Natural killer cell (primary cell): ENCODE results near the gene GALK1. TPM values are rescaled to one million over a fixed set of nuclear protein-coding genes. Genes with fewer than 3 reads are reported as not detected.
A peak's percentile ranks its signal among the peaks of the same experiment; 100 is the strongest.

Experiments used
- ATAC-seq, 3 donors: fragments of 150-1000 bp in 2 of 3; fragments of 200-7000 bp in 1 of 3; cut with Tn5 transposase; 1 replicate in 1 of 3; 2 replicates in 2 of 3; pipeline ENCODE4 v1.10.0; 2021; ENCODE audit warnings: mild to moderate bottlenecking in 2 of 3, moderate library complexity in 2 of 3
- DNase-seq, 2 donors: peaks; one replicate each; pipeline versions ENCODE4 v3.0.0 to v3.0.0-alpha.2; 2013 to 2021; ENCODE audit warnings: mixed read lengths in 1 of 2
- H3K27ac ChIP-seq: one replicate; pipeline ENCODE4 v1.5.1; 2013; ENCODE audit warnings: mild to moderate bottlenecking, low read length
- H3K27me3 ChIP-seq: one replicate; pipeline ENCODE4 v1.6.1; 2013; ENCODE audit warnings: low read length; ENCODE audit not compliant: control insufficient read depth, insufficient read depth
- H3K36me3 ChIP-seq: one replicate; pipeline ENCODE4 v1.6.1; 2013; ENCODE audit warnings: low read length; ENCODE audit not compliant: control insufficient read depth, insufficient read depth
- H3K4me1 ChIP-seq: one replicate; pipeline ENCODE4 v1.6.1; 2013; ENCODE audit warnings: low read length; ENCODE audit not compliant: control insufficient read depth, insufficient read depth
- H3K4me3 ChIP-seq: one replicate; pipeline ENCODE4 v1.5.1; 2013; ENCODE audit warnings: low read length
- H3K9me3 ChIP-seq: one replicate; pipeline ENCODE4 v1.6.1; 2013; ENCODE audit warnings: low read length; ENCODE audit not compliant: control insufficient read depth, insufficient read depth
- H3K27ac Mint-ChIP-seq, 2 donors: one replicate each; pipeline ENCODE4 v1.8.0; 2022; ENCODE audit warnings: mild to moderate bottlenecking in 2 of 2, mixed read lengths in 2 of 2, moderate library complexity in 1 of 2
- H3K27me3 Mint-ChIP-seq, 2 donors: one replicate each; pipeline ENCODE4 v1.8.0; 2022; ENCODE audit warnings: low read depth in 2 of 2, mixed read lengths in 2 of 2
- H3K36me3 Mint-ChIP-seq: one replicate; pipeline ENCODE4 v1.8.0; 2022; ENCODE audit warnings: mixed read lengths
- H3K4me1 Mint-ChIP-seq, 2 donors: one replicate each; pipeline ENCODE4 v1.8.0; 2022; ENCODE audit warnings: mixed read lengths in 2 of 2
- H3K4me3 Mint-ChIP-seq: one replicate; pipeline ENCODE4 v1.8.0; 2022; ENCODE audit warnings: mild to moderate bottlenecking, moderate library complexity, mixed read lengths
- H3K9me3 Mint-ChIP-seq, 2 donors: one replicate each; pipeline ENCODE4 v1.8.0; 2022; ENCODE audit warnings: mixed read lengths in 2 of 2
- CTCF ChIP-seq: fragments of 200-600 bp; IDR thresholded peaks from one replicate; pipeline ENCODE4 v1.8.0; 2022; ENCODE audit warnings: antibody characterized with exemption
- WGBS: methylation state at CpG from one replicate; pipeline ENCODE4 v1.1.7; 2013; ENCODE audit warnings: missing lambda C conversion rate; ENCODE audit not compliant: insufficient coverage; 5-methylcytosine and 5-hydroxymethylcytosine counted together
- intact Hi-C: fragments of 100-400 bp; cut with micrococcal nuclease; formaldehyde crosslinking; loops from one replicate; pipeline ENCODE4 v1.14.2; 2022
- total RNA-seq, 4 donors: library from RNA; stranded (reverse); fragments of 120-200 nt in 1 of 4; gene quantifications; one replicate each; pipeline versions ENCODE4 v1.2.3 to v1.2.4, GENCODE V29; 2013 to 2022

The GALK1 gene
- total RNA-seq, 3 donors from 2014 or later (not counting 1 experiment from before 2014, with no cell fraction given), result 11.9 to 15.9 (median 12.6) TPM

DNA sequence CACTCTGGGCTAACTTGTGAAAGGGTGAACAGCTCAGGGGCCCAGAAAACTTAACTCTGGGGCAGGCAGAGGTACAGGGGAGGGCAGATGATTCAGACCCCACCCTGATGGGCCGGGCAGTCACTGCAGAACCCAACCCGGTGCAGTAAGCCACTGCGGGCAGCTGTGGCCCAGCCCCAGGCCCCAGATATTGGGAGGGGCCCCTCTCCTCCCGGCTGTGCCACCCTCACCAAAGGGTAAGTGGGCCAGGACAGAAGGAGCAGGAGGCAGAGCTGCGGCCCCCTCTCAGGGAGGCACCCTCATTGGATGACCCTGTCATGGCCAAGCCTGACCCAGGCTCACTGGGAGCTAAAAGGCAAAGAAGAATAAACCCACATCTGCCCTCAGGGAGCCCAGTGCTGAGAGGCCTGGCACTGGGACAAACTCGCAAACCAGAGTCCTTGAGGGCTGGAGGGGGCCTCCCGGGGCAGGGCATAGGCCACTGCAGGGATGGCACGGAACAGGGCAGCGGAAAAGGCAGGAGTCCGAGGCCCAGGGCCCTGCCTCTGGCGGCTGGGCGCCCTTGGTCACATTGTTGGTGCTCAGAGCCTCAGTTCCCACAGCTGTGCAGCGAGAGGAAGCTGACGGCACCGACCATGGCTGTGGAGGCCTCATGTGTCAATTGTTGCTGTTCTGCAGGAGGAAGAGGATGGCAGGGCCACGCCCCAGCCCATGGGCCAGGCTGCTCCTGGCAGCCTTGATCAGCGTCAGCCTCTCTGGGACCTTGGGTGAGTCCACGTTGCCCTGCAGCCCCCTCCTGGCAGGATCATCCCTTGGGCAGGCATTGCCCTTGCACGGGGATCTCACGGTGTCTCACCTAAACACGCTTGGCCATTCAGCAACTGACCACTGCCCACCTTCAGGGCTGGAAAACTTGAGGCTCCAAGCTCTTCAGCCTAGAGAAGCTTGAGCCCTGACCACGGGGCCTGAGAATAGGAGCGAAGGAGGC is 40.7 kb downstream of the GALK1 start:
- Histone ChIP-seq H3K9me3 (no peaks in the 10 kb centered on the region), H3K36me3 (no peaks in the 10 kb centered on the region), H3K4me1 (peaks cover 13% of the 10 kb centered on the region), H3K4me3 (no peak overlapping the region), H3K27ac (no peak overlapping the region), H3K27me3 (peaks cover 8% of the 10 kb centered on the region)
- Mint-ChIP-seq H3K36me3 (no peaks in the 10 kb centered on the region), H3K27ac (no peak overlapping the region), H3K4me3 (no peak overlapping the region), H3K4me1 (peaks cover 0 to 10% of the 10 kb centered on the region in 2 donors), H3K27me3 (peaks cover 0 to 3% of the 10 kb centered on the region in 2 donors), H3K9me3 (no peaks in the 10 kb centered on the region)
- DNase-seq, result no peak
- WGBS, result 89% methylated on average over 23 of the region's 23 CpGs
- no peak for ATAC-seq
- TF ChIP-seq CTCF, result no peak
- intact Hi-C loops, result no loop called here

DNA sequence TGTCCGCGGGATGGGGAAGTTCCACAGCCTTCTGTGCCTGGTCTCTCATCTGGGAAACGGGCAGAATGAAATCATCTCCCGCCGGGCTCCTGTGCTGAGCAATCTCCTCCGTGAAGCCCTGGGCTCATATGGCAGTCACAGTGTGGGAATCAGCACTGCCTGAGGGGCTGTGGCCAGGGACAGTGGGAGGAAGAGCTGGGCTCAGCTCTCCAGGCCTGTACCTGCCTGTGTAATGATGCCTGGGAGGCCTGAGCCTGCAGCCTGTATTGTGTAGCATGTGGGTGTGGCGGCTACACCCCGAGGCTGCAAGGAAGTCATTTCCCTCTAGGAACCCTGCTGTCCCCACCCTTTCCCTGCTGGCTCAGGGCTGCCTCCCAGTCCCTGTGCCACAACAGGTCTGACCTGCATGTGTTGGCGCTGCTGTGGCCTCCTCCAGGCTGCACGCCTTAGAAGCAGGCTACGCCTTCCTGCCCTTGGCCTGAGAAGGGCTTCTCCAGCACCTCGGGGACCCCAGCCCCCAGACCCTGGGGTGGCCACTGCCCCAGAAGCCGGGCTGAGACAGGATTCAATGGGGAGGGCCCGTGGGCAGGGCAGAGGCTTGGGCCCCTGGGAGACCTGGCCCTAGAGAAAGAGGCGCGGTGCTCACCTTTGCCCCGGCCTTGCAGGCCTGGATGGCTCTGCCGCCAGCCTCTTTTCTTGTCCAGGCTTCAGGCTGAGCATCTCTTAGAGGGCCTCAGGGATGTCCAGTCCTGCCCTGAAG is 41.6 kb downstream of the GALK1 start:
- no peaks in the 10 kb centered on the region for H3K9me3 ChIP-seq
- H3K4me3 ChIP-seq, result no peak overlapping the region
- no peak for TF ChIP-seq CTCF
- H3K27me3 Mint-ChIP-seq, result peaks cover 0 to 3% of the 10 kb centered on the region in 2 donors
- no peak overlapping the region for H3K27ac ChIP-seq
- ATAC-seq (no peak), DNase-seq (no peak)
- H3K4me3 Mint-ChIP-seq, result peak overlapping the region; percentile 17
- H3K4me1 Mint-ChIP-seq, result peaks cover 0 to 10% of the 10 kb centered on the region in 2 donors
- H3K36me3 Mint-ChIP-seq, result no peaks in the 10 kb centered on the region
- H3K4me1 ChIP-seq, result peaks cover 13% of the 10 kb centered on the region
- H3K27ac Mint-ChIP-seq, result no peak overlapping the region
- intact Hi-C loops, result no loop called here
- 88% methylated on average over 18 of the region's 18 CpGs for WGBS
- H3K9me3 Mint-ChIP-seq, result no peaks in the 10 kb centered on the region
- peaks cover 8% of the 10 kb centered on the region for H3K27me3 ChIP-seq
- H3K36me3 ChIP-seq, result no peaks in the 10 kb centered on the region

- no peak for DNase-seq
- H3K27me3 ChIP-seq, result peaks cover 8% of the 10 kb centered on the region
- H3K27ac ChIP-seq, result no peak overlapping the region
- H3K36me3 ChIP-seq, result no peaks in the 10 kb centered on the region
- no peak for ATAC-seq
- H3K4me3 Mint-ChIP-seq, result peak overlapping the region; percentile 17
- H3K36me3 Mint-ChIP-seq, result no peaks in the 10 kb centered on the region
- H3K9me3 Mint-ChIP-seq, result no peaks in the 10 kb centered on the region
- peaks cover 13% of the 10 kb centered on the region for H3K4me1 ChIP-seq
- TF ChIP-seq CTCF, result no peak
- intact Hi-C loops, result no loop called here
- no peak overlapping the region for H3K4me3 ChIP-seq
- peaks cover 0 to 3% of the 10 kb centered on the region in 2 donors for H3K27me3 Mint-ChIP-seq
- H3K4me1 Mint-ChIP-seq, result peaks cover 0 to 10% of the 10 kb centered on the region in 2 donors
- no peak overlapping the region for H3K27ac Mint-ChIP-seq
- WGBS, result 96% methylated on average over 9 of the region's 9 CpGs
- H3K9me3 ChIP-seq, result no peaks in the 10 kb centered on the region
These were observed 42.4 kb downstream of the GALK1 start for GRCh38 chr17:75722542-75723095.
